ENCODE results near the gene SLC25A47.
"Not testable (repeated sequence)": the region's sequence is repeated elsewhere in the genome, so short reads cannot be mapped to it uniquely, and the experiment has no call there.

The SLC25A47 gene

DNA sequence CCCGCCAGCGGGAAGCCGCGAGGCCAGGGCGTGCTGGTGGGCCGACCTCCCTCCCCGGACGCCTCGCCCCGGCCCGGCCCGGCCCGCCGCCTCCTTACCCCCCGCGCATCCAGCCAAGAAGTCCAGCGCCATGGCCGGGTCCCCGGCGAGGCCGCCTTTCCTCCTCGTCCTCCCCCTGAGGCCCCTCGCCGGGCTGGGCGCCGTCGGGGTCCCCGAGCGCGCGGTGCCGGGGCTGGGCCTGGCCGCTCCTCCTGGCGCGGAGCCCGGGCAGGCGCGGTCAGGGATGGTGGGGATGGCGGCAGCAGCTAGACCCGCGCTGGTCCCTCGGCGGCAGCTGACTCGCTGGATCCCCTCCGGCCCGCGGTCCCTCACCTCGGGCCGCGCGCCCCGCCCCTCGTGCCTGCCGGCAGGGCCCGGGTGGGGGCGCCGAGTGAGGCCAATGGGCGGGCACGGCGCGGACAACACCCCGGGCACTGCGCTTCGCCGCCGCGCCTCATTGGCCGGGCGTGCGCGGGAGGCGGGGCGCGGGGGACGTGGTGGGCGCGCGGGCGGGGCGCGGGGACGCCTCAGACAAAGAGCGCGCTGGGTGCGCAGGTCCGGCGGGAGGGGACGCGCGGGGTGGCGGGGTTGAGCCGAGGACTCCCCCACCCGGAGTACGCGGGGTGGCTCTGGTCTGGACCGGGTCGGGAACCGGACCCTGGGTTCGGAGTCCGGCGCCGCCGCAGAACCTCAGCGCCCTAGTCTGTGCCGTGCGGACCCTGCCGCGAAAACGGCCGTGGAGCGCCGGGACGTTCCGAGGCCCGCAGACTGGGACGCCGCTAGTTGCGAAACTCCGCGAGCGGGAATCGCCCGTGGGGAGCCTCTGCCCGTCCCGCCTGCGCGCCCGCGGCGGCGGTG is 16.8 kb upstream of the SLC25A47 start, which contains the start of gene SLC25A29:
TSS of gene SLC25A29 (minus strand) at position 344 of the 897 bp plus-strand sequence. CDS start at position 132, 212 bp downstream.
- Histone ChIP-seq H3K4me1 (ENCODE audit: control insufficient read depth, insufficient read depth, low read length) (peaks cover 36% of the 10 kb centered on the region), H3K27me3 (ENCODE audit: control insufficient read depth in 1 of 2, insufficient read depth in 2 of 2, low read length in 2 of 2) (no peaks in the 10 kb centered on the region), H3K9me3 (ENCODE audit: control insufficient read depth in 2 of 2, low read length in 2 of 2) (no peaks in the 10 kb centered on the region), H3K4me3 (ENCODE audit: low read length in 2 of 2) (peak within 1 kb of the TSS; percentile 67 to 81), H3K9ac (ENCODE audit: low read length in 2 of 2) (peak within 1 kb of the TSS; percentile 73 to 76), H3K36me3 (ENCODE audit: control insufficient read depth in 2 of 2, insufficient read depth in 2 of 2, low read length in 2 of 2) (no peaks in the 10 kb centered on the region), H3K27ac (ENCODE audit: low read length) (peak within 1 kb of the TSS; percentile 73)

DNA sequence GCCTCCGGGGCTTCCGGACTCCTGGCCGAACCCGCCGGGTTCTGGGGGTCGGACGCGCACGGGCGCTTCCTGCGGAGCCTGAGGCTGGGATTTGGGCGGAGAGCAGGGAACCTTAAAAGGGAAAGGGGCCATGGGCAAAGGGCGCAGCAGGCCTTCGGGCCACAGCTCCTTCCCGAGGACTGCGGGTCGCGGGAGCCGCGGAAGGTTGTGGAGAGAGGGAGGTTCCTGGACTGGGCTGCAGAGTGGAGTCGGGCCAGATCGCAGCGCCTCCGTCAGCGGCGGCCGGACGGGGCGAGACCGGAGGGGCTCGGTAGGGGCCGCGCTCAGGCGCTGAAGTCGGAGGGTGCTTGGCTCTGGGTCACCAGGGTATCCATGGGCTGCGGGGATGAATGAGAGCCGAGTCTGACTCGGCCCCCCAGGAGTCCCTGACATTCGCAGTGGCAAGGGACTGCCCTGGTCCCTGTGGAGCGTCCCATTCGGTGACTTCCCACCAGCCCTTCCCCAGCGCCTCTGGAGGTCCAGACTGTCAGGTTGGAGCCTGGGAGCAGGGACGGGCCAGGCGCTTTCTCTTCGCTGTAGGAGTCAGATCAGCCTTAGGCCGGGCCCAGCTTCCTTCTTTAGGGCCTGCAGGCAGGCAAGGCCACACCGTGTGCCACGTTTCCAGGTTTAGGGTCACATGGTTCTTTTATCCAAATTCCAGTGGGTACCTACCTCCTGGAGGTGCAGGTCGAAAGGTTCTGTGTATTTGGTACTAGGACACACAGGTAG is 16.0 kb upstream of the SLC25A47 start:
- H3K4me3 ChIP-seq (ENCODE audit: low read length in 2 of 2): peak overlapping the region; percentile 65 to 81
- H3K27ac ChIP-seq (ENCODE audit: low read length): peak overlapping the region; percentile 37
- no peaks in the 10 kb centered on the region for H3K27me3 ChIP-seq (ENCODE audit: control insufficient read depth in 1 of 2, insufficient read depth in 2 of 2, low read length in 2 of 2)
- peaks cover 36% of the 10 kb centered on the region for H3K4me1 ChIP-seq (ENCODE audit: control insufficient read depth, insufficient read depth, low read length)
- no peaks in the 10 kb centered on the region for H3K9me3 ChIP-seq (ENCODE audit: control insufficient read depth in 2 of 2, low read length in 2 of 2)
- peak overlapping the region; percentile 73 to 76 for H3K9ac ChIP-seq (ENCODE audit: low read length in 2 of 2)
- no peaks in the 10 kb centered on the region for H3K36me3 ChIP-seq (ENCODE audit: control insufficient read depth in 2 of 2, insufficient read depth in 2 of 2, low read length in 2 of 2)

DNA sequence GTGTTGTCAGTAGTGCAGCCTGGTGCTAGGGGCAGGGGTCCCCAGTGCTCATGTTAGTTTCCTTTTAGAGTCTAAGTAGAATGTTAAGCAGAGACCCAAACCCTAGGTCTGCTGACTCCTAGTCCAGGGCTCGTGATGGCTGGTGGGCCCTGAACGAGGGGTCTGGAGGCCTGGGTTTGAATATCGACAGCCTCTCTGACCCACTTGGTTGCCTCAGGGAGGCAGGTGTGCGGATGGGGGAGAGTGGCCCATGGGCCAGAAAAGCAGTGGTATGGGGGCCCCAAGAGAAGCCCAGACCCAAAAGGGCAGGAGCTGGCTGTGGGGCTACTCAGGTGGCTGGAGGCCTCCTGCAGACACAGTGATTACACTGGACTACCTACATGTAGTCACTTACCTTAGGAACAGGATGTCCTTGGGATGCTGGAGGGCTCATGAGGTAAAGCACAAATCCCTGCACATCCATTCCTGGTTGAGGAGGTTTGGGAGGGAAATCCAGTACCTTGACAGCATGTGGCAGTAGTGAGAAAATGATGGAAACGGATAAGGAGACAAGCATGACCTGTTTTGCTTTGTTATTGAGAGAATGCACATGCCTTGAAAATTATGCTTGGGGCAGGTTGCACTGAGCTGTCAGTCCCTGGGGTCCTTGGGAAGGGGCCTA is 15.2 kb upstream of the SLC25A47 start:
- Histone ChIP-seq H3K4me3 (ENCODE audit: low read length in 2 of 2) (peak overlapping the region in 1 of 2 donors; percentile 81), H3K27me3 (ENCODE audit: control insufficient read depth in 1 of 2, insufficient read depth in 2 of 2, low read length in 2 of 2) (peaks cover 0 to 2% of the 10 kb centered on the region in 2 donors), H3K9me3 (ENCODE audit: control insufficient read depth in 2 of 2, low read length in 2 of 2) (no peaks in the 10 kb centered on the region), H3K4me1 (ENCODE audit: control insufficient read depth, insufficient read depth, low read length) (peaks cover 36% of the 10 kb centered on the region), H3K9ac (ENCODE audit: low read length in 2 of 2) (peak overlapping the region in 1 of 2 donors; percentile 73), H3K27ac (ENCODE audit: low read length) (peak overlapping the region; percentile 37), H3K36me3 (ENCODE audit: control insufficient read depth in 2 of 2, insufficient read depth in 2 of 2, low read length in 2 of 2) (no peaks in the 10 kb centered on the region)

DNA sequence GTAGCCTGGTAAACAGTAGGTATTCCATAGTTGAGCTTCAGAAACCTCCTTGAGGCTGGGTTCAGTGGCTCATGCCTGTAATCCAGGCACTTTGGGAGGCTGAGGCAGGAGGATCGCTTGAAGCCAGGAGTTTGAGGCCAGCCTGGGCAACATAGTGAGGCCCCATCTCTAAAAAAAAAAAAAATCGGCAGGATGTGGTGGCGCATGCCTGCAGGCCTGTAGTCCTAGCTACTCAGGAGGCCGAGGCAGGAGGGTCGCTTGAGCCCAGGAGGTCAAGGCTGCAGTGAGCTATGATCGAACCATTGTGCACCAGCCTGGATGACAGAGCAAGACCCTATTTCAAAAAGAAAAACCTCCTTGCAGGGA is 14.7 kb upstream of the SLC25A47 start:
- not testable (repeated sequence) for H3K27ac ChIP-seq (ENCODE audit: low read length); H3K36me3 ChIP-seq (ENCODE audit: control insufficient read depth in 2 of 2, insufficient read depth in 2 of 2, low read length in 2 of 2); H3K9me3 ChIP-seq (ENCODE audit: control insufficient read depth in 2 of 2, low read length in 2 of 2); H3K4me3 ChIP-seq (ENCODE audit: low read length in 2 of 2); H3K27me3 ChIP-seq (ENCODE audit: control insufficient read depth in 1 of 2, insufficient read depth in 2 of 2, low read length in 2 of 2); H3K9ac ChIP-seq (ENCODE audit: low read length in 2 of 2)
- H3K4me1 ChIP-seq (ENCODE audit: control insufficient read depth, insufficient read depth, low read length): peaks cover 33% of the 10 kb centered on the region

DNA sequence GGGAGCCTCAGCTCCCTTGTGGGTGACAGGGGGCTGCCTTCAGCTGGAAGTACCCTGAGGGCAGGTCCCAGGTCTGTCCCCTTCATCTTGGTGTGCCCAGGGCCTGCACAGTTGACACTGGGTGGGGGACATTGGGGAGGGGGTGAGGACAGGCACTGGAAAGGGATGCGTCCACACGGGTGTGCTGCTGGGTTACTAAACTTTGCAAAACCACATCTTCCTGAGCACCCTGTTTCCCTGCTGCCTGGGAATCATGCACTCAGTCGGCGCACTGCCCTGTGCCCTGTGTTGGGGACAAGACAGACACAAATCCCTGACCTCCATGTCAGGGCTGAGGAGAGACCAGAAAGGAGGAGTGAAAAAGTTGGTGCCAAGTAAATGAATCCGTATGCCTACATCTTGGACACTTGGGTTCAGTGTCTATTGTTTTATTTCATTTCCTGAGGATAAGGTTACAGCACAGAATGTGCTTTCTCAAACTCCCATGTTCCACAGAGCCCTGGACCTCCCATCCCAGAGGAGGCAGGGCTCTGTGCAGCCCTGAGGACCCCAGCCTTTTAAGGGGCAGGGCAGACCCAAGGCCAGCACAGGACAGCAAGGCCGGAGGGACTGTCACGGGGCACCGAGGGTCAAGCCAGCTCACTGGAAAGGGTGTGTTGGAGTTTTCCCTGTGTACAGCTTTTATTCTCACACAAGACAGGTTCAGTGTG is 14.0 kb upstream of the SLC25A47 start:
- Histone ChIP-seq H3K27me3 (ENCODE audit: control insufficient read depth in 1 of 2, insufficient read depth in 2 of 2, low read length in 2 of 2) (peaks cover 0 to 5% of the 10 kb centered on the region in 2 donors), H3K27ac (ENCODE audit: low read length) (no peak overlapping the region), H3K4me1 (ENCODE audit: control insufficient read depth, insufficient read depth, low read length) (peaks cover 29% of the 10 kb centered on the region), H3K36me3 (ENCODE audit: control insufficient read depth in 2 of 2, insufficient read depth in 2 of 2, low read length in 2 of 2) (no peaks in the 10 kb centered on the region), H3K9me3 (ENCODE audit: control insufficient read depth in 2 of 2, low read length in 2 of 2) (no peaks in the 10 kb centered on the region), H3K4me3 (ENCODE audit: low read length in 2 of 2) (no peak overlapping the region), H3K9ac (ENCODE audit: low read length in 2 of 2) (no peak overlapping the region)

DNA sequence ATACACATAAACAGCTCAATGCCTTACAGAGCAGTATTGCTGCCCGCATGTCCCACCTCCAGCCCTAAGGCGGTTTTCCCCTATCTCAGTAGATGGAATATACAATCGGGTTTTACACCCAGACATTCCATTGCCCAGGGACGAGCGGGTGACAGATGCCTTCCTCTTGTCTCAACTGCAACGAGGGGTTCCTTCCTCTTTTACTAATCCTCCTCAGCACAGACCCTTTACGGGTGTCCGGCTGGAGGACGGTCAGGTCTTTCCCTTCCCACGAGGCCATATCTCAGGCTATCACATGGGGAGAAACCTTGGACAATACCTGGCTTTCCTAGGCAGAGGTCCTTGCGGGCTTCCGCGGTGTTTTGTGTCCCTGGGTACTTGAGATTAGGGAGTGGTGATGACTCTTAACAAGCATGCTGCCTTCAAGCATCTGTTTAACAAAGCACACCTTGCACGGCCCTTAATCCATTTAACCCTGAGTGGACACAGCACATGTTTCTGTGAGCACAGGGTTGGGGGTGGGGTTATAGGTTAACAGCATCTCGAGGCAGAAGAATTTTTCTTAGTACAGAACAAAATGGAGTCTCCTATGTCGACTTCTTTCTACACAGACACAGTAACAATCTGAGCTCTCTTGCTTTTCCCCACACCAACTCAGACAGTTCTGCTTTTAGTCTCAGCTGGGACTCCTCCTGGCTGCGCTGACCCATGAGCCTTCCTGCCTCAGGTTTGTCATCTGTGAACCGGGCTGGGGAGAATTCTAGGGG is 10.8 kb upstream of the SLC25A47 start:
- not testable (repeated sequence) for H3K4me3 ChIP-seq (ENCODE audit: low read length in 2 of 2); H3K27ac ChIP-seq (ENCODE audit: low read length); H3K9ac ChIP-seq (ENCODE audit: low read length in 2 of 2); H3K9me3 ChIP-seq (ENCODE audit: control insufficient read depth in 2 of 2, low read length in 2 of 2); H3K36me3 ChIP-seq (ENCODE audit: control insufficient read depth in 2 of 2, insufficient read depth in 2 of 2, low read length in 2 of 2); H3K27me3 ChIP-seq (ENCODE audit: control insufficient read depth in 1 of 2, insufficient read depth in 2 of 2, low read length in 2 of 2)
- peaks cover 13% of the 10 kb centered on the region for H3K4me1 ChIP-seq (ENCODE audit: control insufficient read depth, insufficient read depth, low read length)

DNA sequence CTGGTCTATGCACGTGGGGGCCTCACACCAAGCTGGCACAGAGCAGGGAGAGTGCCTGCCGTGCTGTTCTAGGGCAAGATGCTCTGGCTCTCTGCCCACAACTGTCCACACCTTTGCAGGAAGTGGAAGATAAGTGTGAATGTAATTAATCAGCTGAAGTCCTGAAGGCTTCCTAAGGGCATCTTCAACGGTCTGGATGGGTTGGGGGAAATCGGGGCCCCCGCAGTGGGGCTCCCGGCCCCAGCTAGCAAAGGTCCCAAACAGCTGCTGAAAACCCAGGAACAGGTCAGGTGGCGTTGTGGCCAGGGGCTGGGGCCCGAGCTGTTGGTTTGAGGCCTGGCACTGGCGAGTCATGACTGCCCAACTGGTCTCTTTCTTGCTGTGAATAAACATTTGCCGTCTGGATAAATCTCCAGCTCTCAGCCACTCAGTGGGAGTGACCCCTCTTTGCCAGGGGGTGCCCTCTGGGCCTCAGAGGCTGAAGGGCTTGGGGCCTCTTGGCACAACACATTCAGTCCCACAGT is 10.2 kb upstream of the SLC25A47 start:
- Histone ChIP-seq H3K27ac (ENCODE audit: low read length) (no peak overlapping the region), H3K9me3 (ENCODE audit: control insufficient read depth in 2 of 2, low read length in 2 of 2) (peaks cover 0 to 3% of the 10 kb centered on the region in 2 donors), H3K27me3 (ENCODE audit: control insufficient read depth in 1 of 2, insufficient read depth in 2 of 2, low read length in 2 of 2) (peaks cover 0 to 5% of the 10 kb centered on the region in 2 donors), H3K4me3 (ENCODE audit: low read length in 2 of 2) (no peak overlapping the region), H3K4me1 (ENCODE audit: control insufficient read depth, insufficient read depth, low read length) (peaks cover 6% of the 10 kb centered on the region), H3K9ac (ENCODE audit: low read length in 2 of 2) (no peak overlapping the region), H3K36me3 (ENCODE audit: control insufficient read depth in 2 of 2, insufficient read depth in 2 of 2, low read length in 2 of 2) (no peaks in the 10 kb centered on the region)

DNA sequence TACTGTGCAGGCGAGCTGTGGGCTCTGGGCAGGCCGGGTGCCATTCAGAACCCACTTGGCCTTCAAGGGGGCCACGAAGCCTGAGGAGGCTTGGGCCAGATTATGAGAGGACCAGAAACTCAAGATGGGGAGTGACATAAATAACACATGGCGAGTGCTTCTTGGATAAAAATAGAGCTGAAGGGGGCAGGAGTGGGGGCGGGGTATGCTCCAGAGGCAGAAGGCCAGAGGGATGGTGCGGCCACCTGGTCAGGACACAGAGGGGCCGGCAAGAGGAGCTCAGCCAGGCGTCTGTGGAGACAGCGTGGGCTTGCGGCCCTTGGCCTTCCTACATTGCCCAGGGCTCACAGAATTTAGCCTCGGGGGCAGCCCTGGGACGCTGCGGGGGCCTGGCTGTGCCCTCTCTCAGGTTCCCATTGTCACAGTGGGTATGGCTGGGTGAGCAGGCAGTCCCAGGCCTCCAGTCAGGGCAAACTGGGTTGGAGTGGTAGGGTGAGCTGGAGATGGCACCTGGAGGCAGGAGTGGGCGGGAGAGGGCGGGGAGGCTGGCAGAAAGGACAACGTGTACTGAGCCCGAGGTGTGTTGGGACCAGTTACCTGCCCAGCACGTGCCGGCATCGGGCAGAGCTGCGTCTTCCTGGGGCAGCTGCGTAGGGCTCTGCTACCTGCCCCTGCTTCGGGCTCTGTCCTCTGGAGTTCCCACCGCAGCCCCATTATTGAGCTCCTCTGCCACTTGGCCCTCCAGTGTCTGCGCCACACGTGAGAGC is 9.5 kb upstream of the SLC25A47 start:
- Histone ChIP-seq H3K9me3 (ENCODE audit: control insufficient read depth in 2 of 2, low read length in 2 of 2) (peaks cover 0 to 3% of the 10 kb centered on the region in 2 donors), H3K27ac (ENCODE audit: low read length) (no peak overlapping the region), H3K27me3 (ENCODE audit: control insufficient read depth in 1 of 2, insufficient read depth in 2 of 2, low read length in 2 of 2) (peaks cover 0 to 5% of the 10 kb centered on the region in 2 donors), H3K36me3 (ENCODE audit: control insufficient read depth in 2 of 2, insufficient read depth in 2 of 2, low read length in 2 of 2) (no peaks in the 10 kb centered on the region), H3K9ac (ENCODE audit: low read length in 2 of 2) (no peak overlapping the region), H3K4me3 (ENCODE audit: low read length in 2 of 2) (no peak overlapping the region), H3K4me1 (ENCODE audit: control insufficient read depth, insufficient read depth, low read length) (peaks cover 8% of the 10 kb centered on the region)

DNA sequence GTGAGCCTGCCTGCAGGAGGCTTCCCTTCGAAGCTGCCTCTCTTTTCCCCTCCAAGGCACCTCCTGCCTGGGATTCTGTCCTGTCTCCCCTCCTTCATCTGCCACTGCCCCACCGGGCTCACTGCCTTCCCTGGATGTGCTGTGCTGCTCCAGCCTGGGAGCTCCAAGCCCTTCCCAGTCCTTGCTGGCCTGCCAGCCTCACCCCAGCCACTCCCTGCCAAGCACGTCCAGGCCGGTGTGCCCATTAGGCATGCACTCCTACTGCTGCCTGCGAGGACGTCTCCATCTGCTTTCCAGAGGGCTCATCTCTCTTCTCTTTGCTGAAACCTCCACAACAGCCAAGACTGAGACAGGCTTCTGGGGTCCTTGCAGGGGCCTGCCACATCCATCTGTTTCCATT is 8.4 kb upstream of the SLC25A47 start:
- Histone ChIP-seq H3K36me3 (ENCODE audit: control insufficient read depth in 2 of 2, insufficient read depth in 2 of 2, low read length in 2 of 2) (no peaks in the 10 kb centered on the region), H3K9me3 (ENCODE audit: control insufficient read depth in 2 of 2, low read length in 2 of 2) (peaks cover 0 to 3% of the 10 kb centered on the region in 2 donors), H3K4me3 (ENCODE audit: low read length in 2 of 2) (no peak overlapping the region), H3K4me1 (ENCODE audit: control insufficient read depth, insufficient read depth, low read length) (peaks cover 4% of the 10 kb centered on the region), H3K27ac (ENCODE audit: low read length) (no peak overlapping the region), H3K27me3 (ENCODE audit: control insufficient read depth in 1 of 2, insufficient read depth in 2 of 2, low read length in 2 of 2) (peaks cover 0 to 5% of the 10 kb centered on the region in 2 donors), H3K9ac (ENCODE audit: low read length in 2 of 2) (no peak overlapping the region)

All from stomach smooth muscle (tissue), 2 donors.